Activated T-cell treated with anti-CD3 and anti-CD28 coated beads for 1 hour (primary cell): ENCODE results near the gene CFB.
"Not testable (repeated sequence)": the region's sequence is repeated elsewhere in the genome, so short reads cannot be mapped to it uniquely, and the experiment has no call there.

Experiments
- DNase-seq: peaks from one replicate; pipeline ENCODE4 v3.0.0-alpha.2; 2020; ENCODE audit warnings: low read depth

Gene CFB

GRCh38 chr6:31971279-31971992, 25.5 kb downstream of the CFB start:
- DNase-seq, result no peak

- peak; percentile 91 for DNase-seq
Observed at GRCh38 chr6:31971993-31972708, 26.3 kb downstream of the CFB start, which contains the start of gene DXO. Gene DXO (minus strand): TSS chr6:31972138. CDS start chr6:31971675, 463 bp downstream.

- DNase-seq, result no peak
Observed at GRCh38 chr6:31972709-31973350, 26.9 kb downstream of the CFB start.

- not testable (repeated sequence) for DNase-seq
Observed at GRCh38 chr6:31976065-31976464, 30.2 kb downstream of the CFB start.

- DNase-seq, result no peak
Observed at GRCh38 chr6:31977816-31978431, 32.0 kb downstream of the CFB start.

GRCh38 chr6:31978831-31979230, 32.9 kb downstream of the CFB start:
- DNase-seq, result no peak

- no peak for DNase-seq
Observed at GRCh38 chr6:31979238-31979898, 33.5 kb downstream of the CFB start.

GRCh38 chr6:31980195-31980876, 34.4 kb downstream of the CFB start:
- not testable (repeated sequence) for DNase-seq

- DNase-seq, result not testable (repeated sequence)
Observed at GRCh38 chr6:31980998-31981397, 35.1 kb downstream of the CFB start.

GRCh38 chr6:31981744-31982143, 35.8 kb downstream of the CFB start, which contains the start of gene C4A:
Gene C4A (plus strand): TSS chr6:31982057. CDS start chr6:31982108, 51 bp downstream.
- DNase-seq, result not testable (repeated sequence)

- DNase-seq, result not testable (repeated sequence)
Observed at GRCh38 chr6:31989363-31989762, 43.5 kb downstream of the CFB start.

- not testable (repeated sequence) for DNase-seq
Observed at GRCh38 chr6:31994421-31994820, 48.5 kb downstream of the CFB start.

- DNase-seq, result not testable (repeated sequence)
Observed at GRCh38 chr6:31996385-31996784, 50.5 kb downstream of the CFB start.
